ENCODE data around the gene CLCNKA.
"Not testable (repeated sequence)": the region's sequence is repeated elsewhere in the genome, so short reads cannot be mapped to it uniquely, and the experiment has no call there.

The CLCNKA gene

DNA sequence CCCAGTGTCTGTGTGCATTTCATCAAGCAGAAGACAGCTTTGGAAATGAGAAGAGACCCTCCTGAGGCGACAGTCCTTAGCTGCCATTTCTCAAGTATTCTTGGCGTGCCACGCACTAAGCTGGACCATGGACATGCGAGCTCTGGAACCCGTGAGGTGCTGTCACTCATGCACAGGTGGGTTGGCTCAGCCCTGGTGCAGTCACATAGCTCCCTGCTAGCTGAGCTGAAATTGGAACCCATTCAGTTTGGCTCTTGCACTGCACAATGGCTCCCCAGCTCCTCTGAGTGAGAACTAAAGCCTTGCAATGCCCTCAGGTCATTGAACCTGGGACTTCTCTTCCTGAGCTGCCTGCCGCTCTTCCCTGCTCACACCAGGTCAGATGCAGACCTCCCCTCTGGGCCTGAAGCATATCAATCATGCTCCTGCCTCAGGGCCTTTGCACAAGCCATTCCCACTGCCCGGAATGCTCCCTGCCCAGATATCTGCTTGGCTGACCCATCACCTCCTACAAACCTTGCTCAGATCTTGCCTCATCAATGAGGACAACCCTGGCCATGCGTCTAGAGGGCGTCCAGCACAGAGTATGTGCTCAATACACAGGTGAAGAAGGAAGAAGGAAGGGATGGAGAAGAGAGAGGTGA lies 24.1 kb upstream of the CLCNKA start:
- H3K9ac ChIP-seq (ENCODE audit: low read depth, low read length): no peak overlapping the region
- H3K4me1 ChIP-seq (ENCODE audit: insufficient read depth, low read length): no peaks in the 10 kb centered on the region
- ATAC-seq (ENCODE audit: insufficient read depth, low read depth): no peak
- no peaks in the 10 kb centered on the region for H3K27me3 ChIP-seq (ENCODE audit: insufficient read depth, low read length, poor library complexity)
- H4K20me1 ChIP-seq (ENCODE audit: insufficient read depth, low read length): no peaks in the 10 kb centered on the region; the same call in 1 of the 2 replicates
- no peak for TF ChIP-seq EZH2 (IDR thresholded peaks at IDR 0.05; ENCODE audit: borderline replicate concordance, low read depth, low read length, severe bottlenecking)
- TF ChIP-seq, protein P1, sequence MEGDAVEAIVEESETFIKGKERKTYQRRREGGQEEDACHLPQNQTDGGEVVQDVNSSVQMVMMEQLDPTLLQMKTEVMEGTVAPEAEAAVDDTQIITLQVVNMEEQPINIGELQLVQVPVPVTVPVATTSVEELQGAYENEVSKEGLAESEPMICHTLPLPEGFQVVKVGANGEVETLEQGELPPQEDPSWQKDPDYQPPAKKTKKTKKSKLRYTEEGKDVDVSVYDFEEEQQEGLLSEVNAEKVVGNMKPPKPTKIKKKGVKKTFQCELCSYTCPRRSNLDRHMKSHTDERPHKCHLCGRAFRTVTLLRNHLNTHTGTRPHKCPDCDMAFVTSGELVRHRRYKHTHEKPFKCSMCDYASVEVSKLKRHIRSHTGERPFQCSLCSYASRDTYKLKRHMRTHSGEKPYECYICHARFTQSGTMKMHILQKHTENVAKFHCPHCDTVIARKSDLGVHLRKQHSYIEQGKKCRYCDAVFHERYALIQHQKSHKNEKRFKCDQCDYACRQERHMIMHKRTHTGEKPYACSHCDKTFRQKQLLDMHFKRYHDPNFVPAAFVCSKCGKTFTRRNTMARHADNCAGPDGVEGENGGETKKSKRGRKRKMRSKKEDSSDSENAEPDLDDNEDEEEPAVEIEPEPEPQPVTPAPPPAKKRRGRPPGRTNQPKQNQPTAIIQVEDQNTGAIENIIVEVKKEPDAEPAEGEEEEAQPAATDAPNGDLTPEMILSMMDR (IDR thresholded peaks at IDR 0.05; ENCODE audit: borderline replicate concordance, extremely low read depth, low read length, poor library complexity, severe bottlenecking): no peak
- DNase-seq: no peak
- no peaks in the 10 kb centered on the region for H3K79me2 ChIP-seq (ENCODE audit: insufficient read depth, low read length)
- H3K4me2 ChIP-seq (ENCODE audit: insufficient read depth, low read length): no peak overlapping the region
- H3K27ac ChIP-seq (ENCODE audit: low read length): no peak overlapping the region
- no peak overlapping the region for H3K4me3 ChIP-seq (ENCODE audit: low read depth in 1 of 2, low read length in 2 of 2)
- no peaks in the 10 kb centered on the region for H3K36me3 ChIP-seq (ENCODE audit: insufficient read depth, low read length)
- no peak overlapping the region for H2AFZ ChIP-seq (ENCODE audit: low read depth, low read length)
- no peaks in the 10 kb centered on the region for H3K9me3 ChIP-seq (ENCODE audit: insufficient read depth, low read length, severe bottlenecking)

DNA sequence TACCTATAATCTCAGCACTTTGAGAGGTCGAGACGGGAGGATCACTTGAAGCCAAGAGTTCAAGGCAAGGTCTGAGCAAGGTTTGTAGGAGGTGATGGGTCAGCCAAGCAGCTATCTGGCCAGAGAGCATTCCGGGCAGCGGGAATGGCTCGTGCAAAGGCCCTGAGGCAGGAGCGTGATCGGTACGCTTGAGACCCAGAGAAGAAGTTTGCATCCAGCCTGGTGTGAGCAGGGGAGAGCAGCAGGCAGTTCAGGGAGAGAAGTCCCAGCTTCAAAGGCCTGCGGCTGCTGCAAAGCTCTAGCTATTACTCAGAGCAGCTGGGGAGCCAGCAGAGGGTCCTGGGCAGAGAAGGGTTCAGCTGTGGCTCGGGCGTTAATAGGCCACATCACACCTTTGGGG lies 22.9 kb upstream of the CLCNKA start:
- Histone ChIP-seq H3K36me3 (ENCODE audit: insufficient read depth, low read length) (no peaks in the 10 kb centered on the region), H3K4me2 (ENCODE audit: insufficient read depth, low read length) (no peak overlapping the region), H4K20me1 (ENCODE audit: insufficient read depth, low read length) (no peaks in the 10 kb centered on the region), H3K79me2 (ENCODE audit: insufficient read depth, low read length) (no peaks in the 10 kb centered on the region), H3K9me3 (ENCODE audit: insufficient read depth, low read length, severe bottlenecking) (no peaks in the 10 kb centered on the region), H3K4me3 (ENCODE audit: low read depth in 1 of 2, low read length in 2 of 2) (no peak overlapping the region), H2AFZ (ENCODE audit: low read depth, low read length) (no peak overlapping the region), H3K27ac (ENCODE audit: low read length) (no peak overlapping the region), H3K4me1 (ENCODE audit: insufficient read depth, low read length) (no peaks in the 10 kb centered on the region), H3K9ac (ENCODE audit: low read depth, low read length) (no peak overlapping the region), H3K27me3 (ENCODE audit: insufficient read depth, low read length, poor library complexity) (no peaks in the 10 kb centered on the region)
- DNase-seq (no peak), ATAC-seq (ENCODE audit: insufficient read depth, low read depth) (no peak)
- TF ChIP-seq EZH2 (IDR thresholded peaks at IDR 0.05; ENCODE audit: borderline replicate concordance, low read depth, low read length, severe bottlenecking): no peak
- TF ChIP-seq, protein P1 (IDR thresholded peaks at IDR 0.05; ENCODE audit: borderline replicate concordance, extremely low read depth, low read length, poor library complexity, severe bottlenecking): no peak

DNA sequence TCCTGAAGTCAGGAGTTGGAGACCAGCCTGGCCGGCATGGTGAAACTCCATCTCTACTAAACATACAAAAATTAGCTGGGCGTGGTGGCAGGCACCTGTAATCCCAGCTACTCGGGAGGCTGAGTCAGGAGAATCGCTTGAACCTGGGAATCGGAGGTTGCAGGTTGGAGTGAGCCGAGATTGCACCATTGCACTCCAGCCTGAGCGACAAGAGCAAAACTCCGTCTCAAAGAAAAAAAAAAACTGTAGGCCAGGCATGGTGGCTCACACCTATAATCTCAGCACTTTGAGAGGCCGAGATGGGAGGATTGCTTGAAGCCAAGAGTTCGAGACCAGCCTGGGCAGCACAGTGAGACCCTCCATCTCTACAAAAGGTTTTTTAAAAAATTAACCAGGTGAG lies 20.6 kb upstream of the CLCNKA start:
- H3K4me1 ChIP-seq (ENCODE audit: insufficient read depth, low read length); H3K9ac ChIP-seq (ENCODE audit: low read depth, low read length); H3K27me3 ChIP-seq (ENCODE audit: insufficient read depth, low read length, poor library complexity); H3K9me3 ChIP-seq (ENCODE audit: insufficient read depth, low read length, severe bottlenecking); H3K4me3 ChIP-seq (ENCODE audit: low read depth in 1 of 2, low read length in 2 of 2); H3K27ac ChIP-seq (ENCODE audit: low read length); H2AFZ ChIP-seq (ENCODE audit: low read depth, low read length); H3K79me2 ChIP-seq (ENCODE audit: insufficient read depth, low read length); H4K20me1 ChIP-seq (ENCODE audit: insufficient read depth, low read length); H3K4me2 ChIP-seq (ENCODE audit: insufficient read depth, low read length); DNase-seq; ATAC-seq (ENCODE audit: insufficient read depth, low read depth); H3K36me3 ChIP-seq (ENCODE audit: insufficient read depth, low read length): not testable (repeated sequence)

DNA sequence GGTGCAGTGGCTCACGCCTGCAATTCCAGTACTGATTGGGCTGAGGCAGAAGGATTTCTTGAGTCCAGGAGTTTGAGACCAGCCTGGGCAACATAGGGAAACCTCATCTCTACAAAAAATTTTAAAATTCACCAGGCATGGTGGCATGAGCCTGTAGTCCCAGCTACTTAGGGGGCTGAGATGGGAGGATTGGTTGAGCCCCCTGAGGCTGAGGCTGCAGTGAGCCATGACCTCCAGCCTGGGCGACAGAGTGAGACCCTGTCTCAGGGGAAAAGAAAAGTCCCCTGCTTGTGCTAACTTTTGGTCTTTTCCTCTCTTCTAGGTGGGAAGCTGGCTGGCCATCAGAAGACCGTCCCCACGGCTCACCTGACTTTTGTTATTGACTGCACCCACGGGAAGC lies 16.2 kb upstream of the CLCNKA start:
- TF ChIP-seq, protein P1 (IDR thresholded peaks at IDR 0.05; ENCODE audit: borderline replicate concordance, extremely low read depth, low read length, poor library complexity, severe bottlenecking): no peak
- TF ChIP-seq EZH2 (IDR thresholded peaks at IDR 0.05; ENCODE audit: borderline replicate concordance, low read depth, low read length, severe bottlenecking): no peak

More for the DNA sequence above, 16.2 kb upstream of the CLCNKA start:
- no peak for DNase-seq
- no peaks in the 10 kb centered on the region for H3K79me2 ChIP-seq (ENCODE audit: insufficient read depth, low read length)
- H4K20me1 ChIP-seq (ENCODE audit: insufficient read depth, low read length): 0 out of 2 replicates have a peak, but pooled peaks cover 3% of the 10 kb centered on the region
- ATAC-seq (ENCODE audit: insufficient read depth, low read depth): no peak
- H3K27ac ChIP-seq (ENCODE audit: low read length): no peak overlapping the region
- no peak overlapping the region for H2AFZ ChIP-seq (ENCODE audit: low read depth, low read length)
- no peak overlapping the region for H3K4me2 ChIP-seq (ENCODE audit: insufficient read depth, low read length)
- H3K9ac ChIP-seq (ENCODE audit: low read depth, low read length): no peak overlapping the region
- H3K36me3 ChIP-seq (ENCODE audit: insufficient read depth, low read length): no peaks in the 10 kb centered on the region
- H3K9me3 ChIP-seq (ENCODE audit: insufficient read depth, low read length, severe bottlenecking): no peaks in the 10 kb centered on the region
- no peaks in the 10 kb centered on the region for H3K4me1 ChIP-seq (ENCODE audit: insufficient read depth, low read length)
- no peaks in the 10 kb centered on the region for H3K27me3 ChIP-seq (ENCODE audit: insufficient read depth, low read length, poor library complexity)
- no peak overlapping the region for H3K4me3 ChIP-seq (ENCODE audit: low read depth in 1 of 2, low read length in 2 of 2)
